GM12864 (cell line): ENCODE measurements around the gene INTS15.
"Not testable (repeated sequence)": the region's sequence is repeated elsewhere in the genome, so short reads cannot be mapped to it uniquely, and the experiment has no call there.

Experiments used
- DNase-seq: peaks from one replicate; pipeline ENCODE4 v3.0.0-alpha.2; 2011; ENCODE audit warnings: low read depth
- H3K4me3 ChIP-seq: 2 replicates; pipeline ENCODE4 v1.5.1; 2011; ENCODE audit warnings: mild to moderate bottlenecking, low read depth, low read length, control low read depth
- CTCF ChIP-seq: IDR thresholded peaks from 2 replicates; pipeline ENCODE4 v1.5.1; 2011; ENCODE audit warnings: low read depth, mild to moderate bottlenecking, moderate library complexity, low read length, control low read depth, inconsistent platforms; ENCODE audit errors: missing control alignments

The INTS15 gene

DNA sequence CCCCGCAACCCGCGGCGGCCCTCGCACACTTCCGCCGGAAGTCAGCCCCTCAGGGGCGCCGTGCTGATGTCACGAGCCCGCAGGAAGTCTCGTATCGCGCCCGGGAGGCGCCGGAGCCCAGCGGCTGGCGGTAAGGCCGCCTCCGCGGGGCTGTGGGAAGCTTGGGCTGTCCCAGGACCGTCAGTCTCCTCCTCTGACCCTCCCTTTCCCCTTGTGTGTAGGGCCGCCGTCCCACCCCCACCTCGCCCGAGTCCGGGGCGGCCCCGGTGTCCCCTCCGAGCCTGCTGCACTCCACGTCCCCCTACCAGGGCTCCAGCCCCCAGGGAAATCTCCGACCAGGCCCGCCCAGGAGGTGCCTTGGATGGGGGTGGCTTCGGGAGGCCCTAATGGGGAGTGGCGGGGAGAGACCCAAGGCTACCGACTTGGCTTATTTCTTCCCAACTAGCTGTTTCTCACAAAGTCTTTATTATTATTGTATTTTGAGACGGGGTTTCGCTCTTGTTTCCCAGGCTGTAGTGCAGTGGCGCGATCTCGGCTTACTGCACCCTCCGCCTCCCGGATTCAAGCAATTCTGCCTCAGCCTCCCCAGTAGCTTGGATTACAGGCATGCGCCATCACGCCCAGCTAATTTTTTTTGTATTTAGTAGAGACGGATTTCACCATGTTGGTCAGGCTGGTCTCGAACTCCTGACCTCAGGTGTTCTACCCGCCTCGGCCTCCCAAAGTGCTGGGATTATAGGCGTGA, 12.3 kb upstream of the INTS15 start, which contains the start of gene ZDHHC4:
Gene ZDHHC4 (plus strand): TSS at position 86 of the 745 bp plus-strand sequence. CDS start 3,108 bp downstream, outside the sequence.
- H3K4me3 ChIP-seq: peak within 1 kb of the TSS; percentile 83
- TF ChIP-seq CTCF: no peak

DNA sequence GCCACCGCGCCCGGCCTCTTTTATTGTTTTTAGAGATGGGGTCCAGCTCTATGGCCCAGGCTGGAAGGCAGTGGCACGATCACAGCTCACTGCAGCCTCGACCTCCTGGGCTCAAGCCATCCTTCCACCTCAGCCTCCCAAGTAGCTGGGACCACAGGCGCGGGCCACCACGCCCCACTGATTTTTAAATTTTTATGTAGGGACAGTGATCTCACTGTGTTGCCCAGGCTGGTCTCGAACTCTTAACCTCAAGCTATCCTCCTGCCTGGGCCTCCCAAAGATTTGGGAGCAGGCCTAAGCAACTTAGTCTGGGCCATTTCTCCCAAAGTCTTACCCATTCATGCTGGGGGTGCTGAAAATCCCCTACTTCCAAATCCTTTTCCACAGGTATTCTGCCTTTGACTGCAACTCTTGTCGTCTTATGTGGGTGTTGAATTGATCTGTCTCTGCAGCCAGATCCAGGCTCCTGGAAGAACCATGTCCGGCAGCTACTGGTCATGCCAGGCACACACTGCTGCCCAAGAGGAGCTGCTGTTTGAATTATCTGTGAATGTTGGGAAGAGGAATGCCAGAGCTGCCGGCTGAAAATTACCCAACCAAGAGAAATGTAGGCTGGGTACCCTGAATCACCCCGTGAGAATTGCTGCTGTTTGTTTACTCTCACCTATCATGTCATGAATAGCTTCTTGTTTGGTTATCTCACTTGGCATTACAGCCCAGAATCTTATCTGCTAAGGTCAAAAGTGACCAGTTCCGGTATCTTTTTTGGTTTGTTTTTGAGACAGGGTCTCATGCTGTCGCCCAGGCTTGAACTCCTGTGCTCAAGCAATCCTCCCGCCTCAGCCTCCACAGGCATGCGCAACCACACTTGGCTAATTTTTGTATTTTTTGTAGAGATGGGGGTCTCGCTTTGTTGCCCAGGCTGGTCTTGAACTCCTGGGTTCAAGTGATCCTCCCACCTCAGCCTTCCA, 11.4 kb upstream of the INTS15 start:
- DNase-seq: no peak
- TF ChIP-seq CTCF: no peak
- peak overlapping the region; percentile 83 for H3K4me3 ChIP-seq

More for the DNA sequence above, 12.3 kb upstream of the INTS15 start, which contains the start of gene ZDHHC4:
- peak; percentile 75 for DNase-seq

- no peak overlapping the region for H3K4me3 ChIP-seq
- DNase-seq: no peak
- TF ChIP-seq CTCF: peak; percentile 31
Observed at GRCh38 chr7:6579446-6579845, 10.4 kb upstream of the INTS15 start.

- H3K4me3 ChIP-seq, DNase-seq: not testable (repeated sequence)
Observed at GRCh38 chr7:6585746-6586432, 3.9 kb upstream of the INTS15 start.

GRCh38 chr7:6588566-6588965, 1.3 kb upstream of the INTS15 start:
- no peak overlapping the region for H3K4me3 ChIP-seq
- no peak for DNase-seq
- no peak for TF ChIP-seq CTCF

DNA sequence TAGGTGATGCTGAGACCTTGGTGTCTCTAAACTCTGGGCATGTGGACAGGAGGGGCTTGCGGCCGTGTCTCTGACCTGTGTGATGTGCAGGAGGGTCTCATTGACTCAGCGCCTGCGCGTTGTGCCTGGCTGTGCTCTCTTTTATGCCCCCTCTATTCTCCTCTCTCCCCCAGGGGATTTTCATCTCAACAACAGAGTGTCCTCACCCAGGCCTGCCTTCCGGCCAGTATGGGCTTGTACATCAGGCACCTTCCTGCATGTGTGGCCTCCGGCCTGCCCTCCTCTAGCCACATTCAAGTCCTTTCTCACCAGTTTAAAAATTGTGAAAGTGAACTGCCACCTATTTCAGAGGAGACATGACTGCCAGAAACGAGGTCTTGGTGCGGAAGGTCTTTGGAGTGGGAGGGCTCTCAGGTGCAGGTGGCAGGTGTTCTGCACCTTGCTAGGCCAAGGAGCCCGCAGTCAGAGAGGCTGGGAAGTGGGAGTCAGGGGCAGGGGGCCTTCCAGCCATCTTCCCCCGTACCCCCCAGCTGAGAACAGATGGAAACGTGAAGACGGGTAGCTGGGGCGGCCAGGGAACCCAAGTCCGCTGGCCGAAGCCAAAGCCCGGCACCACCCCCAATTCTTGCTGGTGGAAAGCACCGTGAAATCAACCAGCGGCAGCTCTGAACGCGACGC, 531 bp upstream of the INTS15 start:
- no peak for DNase-seq
- H3K4me3 ChIP-seq: peak overlapping the region; percentile 47
- TF ChIP-seq CTCF: no peak
